NCI-H526 (cell line): ENCODE data around the gene MACROD2.
A peak's percentile ranks its signal among the peaks of the same experiment; 100 is the strongest.

ENCODE experiments used
- DNase-seq, 2 experiments: peaks; one replicate each; lab custom pipeline; 2025; lab: John Stamatoyannopoulos, UW

MACROD2 gene

DNA sequence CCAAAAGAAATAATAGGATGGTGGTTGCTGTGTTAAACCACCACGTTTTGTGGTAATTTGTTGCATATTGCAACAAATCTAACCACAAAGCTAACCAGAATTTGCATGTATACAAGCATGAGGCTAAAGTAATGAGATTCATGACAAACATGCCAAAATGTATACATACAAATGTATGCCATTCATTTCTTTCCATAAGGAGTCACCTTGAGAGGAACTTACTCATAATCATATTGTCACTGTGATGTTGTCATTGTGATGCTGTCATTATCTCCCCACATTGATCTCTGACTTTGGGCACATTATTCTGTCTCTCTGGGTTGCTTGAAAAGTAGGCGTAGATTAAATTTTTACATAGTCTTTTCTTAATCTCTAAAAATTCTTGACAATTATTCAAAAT is 1228.9 kb downstream of the MACROD2 start:
- DNase-seq, result peak in 1 of 2 experiments; percentile 21

- no peak for DNase-seq
These were observed 1231.8 kb downstream of the MACROD2 start for GRCh38 chr20:15227102-15227501.

- DNase-seq, result no peak
These were observed 1236.9 kb downstream of the MACROD2 start for GRCh38 chr20:15232243-15232642.

DNA sequence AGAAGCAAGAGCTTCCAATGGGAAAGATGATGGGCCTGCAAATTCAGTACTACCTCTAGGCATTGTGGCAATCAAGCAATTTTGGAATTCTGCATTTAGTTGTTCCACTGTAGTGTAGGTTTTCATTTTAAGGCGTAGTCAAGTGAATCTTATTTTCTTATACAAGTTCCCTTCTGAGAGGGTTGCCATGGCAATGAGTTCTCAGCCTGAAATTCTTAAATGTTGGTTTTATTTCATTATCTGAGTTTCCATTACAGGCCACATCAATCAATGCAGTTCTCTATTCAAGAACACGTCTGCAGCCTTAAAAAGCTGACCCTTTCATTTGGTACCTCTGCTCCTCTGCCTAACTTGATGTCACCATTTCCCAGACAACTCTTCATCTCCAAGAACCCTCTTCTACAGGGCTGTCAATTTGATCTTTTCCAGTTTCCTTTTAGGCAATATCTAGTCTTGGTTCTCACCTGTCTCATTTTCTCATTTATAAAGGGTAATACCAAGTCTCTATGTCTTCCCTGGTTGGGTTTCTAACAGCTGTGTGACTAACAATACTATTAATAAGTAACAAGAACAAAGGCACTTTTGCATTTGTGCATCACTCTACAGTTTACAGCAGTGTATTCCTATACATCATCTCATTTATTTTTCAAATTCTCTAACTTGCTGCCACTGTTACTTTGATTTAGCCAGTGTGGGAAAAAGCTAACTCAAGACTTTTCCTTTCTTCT is 1240.3 kb downstream of the MACROD2 start:
- DNase-seq, result no peak

GRCh38 chr20:15236812-15237211 is 1241.5 kb downstream of the MACROD2 start:
- DNase-seq, result peak; percentile 13 to 70

DNA sequence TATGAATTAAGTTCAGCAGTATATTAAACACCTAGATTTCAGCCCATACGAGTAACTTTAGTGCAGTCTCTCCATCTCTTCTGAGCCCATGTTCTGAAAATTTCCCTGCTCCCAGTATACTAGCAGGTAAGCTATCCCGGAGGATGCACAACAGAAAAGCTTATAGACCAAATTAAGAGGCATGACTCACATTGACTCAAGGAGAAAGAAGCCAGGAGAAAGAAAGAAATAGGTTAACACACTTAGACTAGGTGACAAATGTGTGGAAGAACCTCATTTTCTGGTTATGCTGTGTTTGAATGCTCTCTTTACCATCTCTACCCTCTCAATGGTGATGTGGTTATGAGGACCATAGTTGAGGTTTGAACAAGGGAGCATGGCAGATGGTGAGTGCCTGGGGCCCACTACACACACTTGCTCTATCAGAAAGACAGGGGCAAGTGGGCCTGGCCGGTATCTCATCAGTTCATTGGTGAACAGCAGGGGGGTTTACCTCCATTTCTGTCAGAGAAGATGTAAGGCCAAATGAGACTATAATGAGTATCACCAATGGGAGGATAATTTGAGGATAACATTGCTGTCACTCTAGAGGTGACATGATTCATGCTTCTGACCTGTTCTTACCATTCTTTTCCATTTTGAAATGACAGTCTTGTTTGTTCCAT is 1244.4 kb downstream of the MACROD2 start:
- DNase-seq, result no peak

DNA sequence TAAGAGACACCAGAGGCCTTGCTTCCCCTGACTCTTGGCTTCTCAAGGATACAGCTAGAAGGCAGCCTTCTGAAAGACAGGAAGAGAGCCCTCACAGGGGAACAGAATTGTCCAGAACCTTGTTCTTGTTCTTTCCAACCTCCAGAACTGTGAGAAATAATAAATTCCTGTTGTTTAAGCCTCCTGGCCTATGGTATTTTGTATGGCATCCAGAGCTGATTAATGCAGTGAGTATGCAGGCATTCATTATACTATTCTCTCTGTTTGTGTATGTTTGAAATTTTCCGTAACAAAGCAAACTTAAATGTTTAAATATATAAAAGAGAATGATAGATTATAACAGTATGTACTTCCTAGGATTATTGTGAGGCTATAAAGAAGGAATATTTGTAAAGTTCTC is 1245.5 kb downstream of the MACROD2 start:
- no peak for DNase-seq

- no peak for DNase-seq
These were observed 1246.4 kb downstream of the MACROD2 start for GRCh38 chr20:15241681-15242080.

- DNase-seq, result no peak
These were observed 1247.5 kb downstream of the MACROD2 start for GRCh38 chr20:15242773-15243172.

DNA sequence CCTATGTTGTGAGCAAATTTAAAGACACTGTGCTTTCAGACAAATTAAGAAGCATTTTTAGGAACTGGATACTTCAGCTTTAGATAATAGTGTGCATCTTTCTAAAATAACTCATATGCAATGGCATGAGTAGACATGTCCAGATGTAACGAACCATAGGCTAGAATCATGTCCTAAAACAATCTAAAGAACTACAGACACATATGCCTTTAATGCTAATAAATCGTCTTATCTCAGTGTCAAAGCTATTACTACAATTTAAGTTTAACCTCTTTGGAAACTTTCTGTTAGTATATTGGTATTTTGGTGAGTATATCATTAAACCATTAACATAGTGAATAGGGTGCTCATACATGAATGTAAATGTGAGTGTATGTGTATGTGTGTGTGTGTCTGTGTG is 1250.6 kb downstream of the MACROD2 start:
- DNase-seq, result no peak

DNA sequence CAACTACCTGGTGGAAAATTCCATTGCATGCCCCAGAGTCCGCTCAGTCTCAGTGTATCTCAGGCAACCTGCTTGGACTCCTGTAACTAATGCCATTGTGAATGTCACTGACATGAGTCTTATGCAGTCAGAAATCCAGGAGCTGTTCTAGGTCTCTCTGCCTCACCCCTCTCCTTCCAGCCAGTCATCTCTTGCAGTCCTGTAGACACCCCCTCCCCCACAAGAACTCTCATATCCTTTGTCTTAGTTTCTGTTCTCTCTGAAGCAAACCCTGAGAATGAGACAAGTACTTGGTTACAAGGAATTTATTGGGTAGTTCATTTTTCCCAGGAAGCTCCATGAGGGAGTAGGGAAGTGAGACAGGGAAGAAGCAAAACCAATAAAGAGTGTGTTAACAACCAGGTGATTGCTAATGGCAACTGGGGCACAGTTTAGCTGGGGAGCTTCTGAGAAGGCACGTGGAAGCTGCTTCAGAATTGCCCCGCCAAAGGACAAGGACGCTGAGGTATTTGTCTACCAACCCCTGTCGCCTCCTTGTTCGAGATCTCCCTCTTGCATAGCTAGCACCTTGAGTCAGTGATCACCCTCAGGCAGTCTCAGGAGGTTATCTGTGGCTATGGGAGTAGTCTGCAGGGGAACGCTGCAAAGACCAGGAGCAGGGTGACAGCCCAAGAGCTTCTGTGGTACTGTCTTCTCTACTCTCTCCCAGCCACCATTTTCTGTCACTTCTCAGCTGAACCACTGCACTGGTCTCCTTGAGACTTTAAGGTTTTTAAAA is 1253.5 kb downstream of the MACROD2 start:
- DNase-seq, result no peak

DNA sequence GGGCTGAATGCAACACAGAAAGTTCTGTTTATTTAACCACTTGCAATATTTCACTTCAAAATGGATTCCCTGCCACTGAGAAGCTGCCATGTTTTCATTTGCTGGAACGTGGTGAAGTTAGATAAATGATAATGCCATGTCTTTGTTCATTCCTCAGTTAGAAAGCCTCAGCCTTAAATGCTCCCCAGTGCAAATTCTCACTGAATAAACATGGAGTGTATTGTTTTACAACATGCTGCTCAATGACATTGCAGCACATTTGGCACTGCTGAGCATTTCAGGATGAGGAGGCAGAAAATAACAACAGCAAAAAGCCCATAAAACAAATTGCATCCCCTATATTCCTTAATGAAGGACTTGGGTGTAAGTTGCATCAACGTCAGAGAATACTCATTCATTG is 1255.9 kb downstream of the MACROD2 start:
- DNase-seq, result no peak

GRCh38 chr20:15252304-15252703 is 1257.0 kb downstream of the MACROD2 start:
- no peak for DNase-seq

- DNase-seq, result no peak
These were observed 1258.1 kb downstream of the MACROD2 start for GRCh38 chr20:15253431-15253830.

- DNase-seq, result no peak
These were observed 1261.6 kb downstream of the MACROD2 start for GRCh38 chr20:15256676-15257568.

DNA sequence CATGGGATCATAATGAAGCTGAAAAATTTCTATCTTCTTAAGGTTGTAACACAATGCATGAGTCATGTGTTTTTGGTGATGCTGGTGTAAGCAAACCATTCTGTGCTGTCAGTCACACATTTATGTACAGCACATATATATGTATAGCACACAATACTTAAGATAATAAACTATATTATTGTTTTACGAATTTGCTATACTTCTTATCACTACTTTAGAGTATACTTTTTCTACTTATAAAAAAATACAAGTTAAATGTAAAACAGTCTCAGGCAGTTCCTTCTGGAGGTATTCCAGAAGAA is 1262.2 kb downstream of the MACROD2 start:
- no peak for DNase-seq

GRCh38 chr20:15265581-15266309 is 1270.4 kb downstream of the MACROD2 start:
- DNase-seq, result no peak

DNA sequence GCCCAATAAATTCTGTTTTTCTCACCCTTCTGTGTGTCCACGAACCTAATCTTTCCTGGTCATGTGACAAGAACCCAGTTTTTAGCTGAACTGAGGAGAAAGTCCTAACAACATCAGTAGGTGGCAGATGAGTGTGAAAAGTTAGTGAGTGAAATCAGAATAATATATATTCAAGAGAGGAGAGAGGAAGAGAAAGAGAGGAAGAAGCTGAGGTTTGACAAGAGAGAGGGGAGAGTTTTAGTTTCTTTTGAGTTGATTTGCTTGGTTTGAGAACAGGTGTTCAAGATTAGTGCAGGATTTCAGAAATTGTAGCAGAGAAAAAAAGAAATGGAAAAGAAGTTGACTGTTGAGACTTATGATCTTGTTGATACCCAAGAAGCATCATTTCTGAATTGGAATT is 1272.6 kb downstream of the MACROD2 start:
- no peak for DNase-seq

GRCh38 chr20:15278041-15278440 is 1282.7 kb downstream of the MACROD2 start:
- DNase-seq, result no peak

DNA sequence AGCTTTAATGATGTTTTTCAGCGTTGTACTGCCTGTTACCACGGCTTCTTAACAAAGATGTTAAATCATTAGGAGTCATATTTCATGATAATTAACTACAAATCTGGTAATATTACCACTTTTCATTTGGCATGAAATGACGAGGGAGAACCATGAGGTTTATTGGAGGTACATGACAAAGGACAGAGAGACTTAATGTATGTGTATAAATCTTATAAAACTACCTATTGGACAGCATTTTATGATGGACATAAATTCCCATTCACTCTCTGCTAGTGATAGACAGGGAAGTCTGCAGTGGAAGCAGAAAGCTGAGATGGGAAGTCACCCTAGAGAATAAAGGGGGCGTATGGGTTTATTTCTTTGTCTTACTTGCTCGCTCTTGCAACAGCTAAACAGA is 1292.0 kb downstream of the MACROD2 start:
- DNase-seq, result no peak

DNA sequence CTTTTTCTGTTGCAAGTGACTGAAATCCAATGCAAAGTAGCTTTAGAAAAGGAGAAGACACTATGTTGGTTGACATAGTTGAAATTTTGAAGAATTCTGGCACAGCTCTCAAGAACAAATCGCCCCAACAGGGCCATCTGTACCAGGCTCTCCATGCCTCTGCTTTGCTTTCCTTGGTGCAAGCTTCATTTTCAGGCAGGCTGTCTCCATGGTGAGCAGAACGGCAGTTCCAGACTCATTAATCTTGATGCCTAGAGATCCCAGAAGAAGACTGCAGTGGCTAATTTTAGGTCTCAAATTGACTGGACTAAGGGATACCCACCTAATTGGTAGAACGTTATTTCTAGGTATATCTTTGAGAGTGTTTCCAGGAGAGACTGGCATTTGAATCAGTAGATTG is 1292.8 kb downstream of the MACROD2 start:
- DNase-seq, result no peak
